T-helper 1 cell treated with Interleukin-12 subunit alpha and Interleukin-12 subunit beta and Interleukin-4 antibody, amounts not matched to agents 30 μg/mL and 1 μg/mL, for 36 hours (primary cell): ENCODE results near the gene MYO5B.
"Not testable (repeated sequence)": the region's sequence is repeated elsewhere in the genome, so short reads cannot be mapped to it uniquely, and the experiment has no call there.

Source experiments
- H3K27ac Mint-ChIP-seq: one replicate; pipeline ENCODE4 v1.8.0; 2021; ENCODE audit warnings: mild to moderate bottlenecking, mixed read lengths
- H3K27me3 Mint-ChIP-seq: one replicate; pipeline ENCODE4 v1.8.0; 2021; ENCODE audit warnings: low read depth, mixed read lengths
- H3K36me3 Mint-ChIP-seq: one replicate; pipeline ENCODE4 v1.8.0; 2021; ENCODE audit warnings: low read depth, mixed read lengths
- H3K4me1 Mint-ChIP-seq: one replicate; pipeline ENCODE4 v1.8.0; 2021; ENCODE audit warnings: low read depth, mixed read lengths
- H3K4me3 Mint-ChIP-seq: one replicate; pipeline ENCODE4 v1.8.0; 2021; ENCODE audit warnings: mild to moderate bottlenecking, moderate library complexity, mixed read lengths
- H3K9me3 Mint-ChIP-seq: one replicate; pipeline ENCODE4 v1.8.0; 2021; ENCODE audit warnings: mixed read lengths

The MYO5B gene

GRCh38 chr18:49907346-49907929, 287.5 kb downstream of the MYO5B start:
- H3K27ac Mint-ChIP-seq, result no peak overlapping the region
- H3K4me3 Mint-ChIP-seq, result no peak overlapping the region
- no peaks in the 10 kb centered on the region for H3K9me3 Mint-ChIP-seq
- no peaks in the 10 kb centered on the region for H3K27me3 Mint-ChIP-seq
- H3K36me3 Mint-ChIP-seq, result no peaks in the 10 kb centered on the region
- H3K4me1 Mint-ChIP-seq, result peaks cover 4% of the 10 kb centered on the region

DNA sequence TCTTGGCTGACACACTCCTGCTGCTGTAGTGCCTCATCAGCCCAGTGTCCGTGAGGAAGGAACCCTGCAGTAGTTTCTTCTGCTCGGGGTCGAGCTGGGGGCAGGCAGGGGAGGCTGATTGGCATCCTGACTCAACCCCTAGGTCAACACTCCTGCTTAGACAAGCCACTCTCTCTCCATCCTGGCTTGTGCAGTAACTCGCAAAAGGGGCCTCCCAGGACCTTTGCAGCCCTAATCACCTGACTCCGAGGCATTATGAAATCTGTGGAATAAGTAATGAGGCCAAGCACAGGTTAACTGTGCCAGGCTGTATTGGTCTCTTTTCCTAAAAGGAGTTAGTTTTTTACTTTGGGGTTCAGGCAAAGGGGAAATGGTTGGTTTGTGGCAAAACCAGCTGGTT, 289.2 kb downstream of the MYO5B start:
- H3K27me3 Mint-ChIP-seq, result no peaks in the 10 kb centered on the region
- no peaks in the 10 kb centered on the region for H3K9me3 Mint-ChIP-seq
- H3K4me3 Mint-ChIP-seq, result no peak overlapping the region
- H3K4me1 Mint-ChIP-seq, result peaks cover 4% of the 10 kb centered on the region
- H3K27ac Mint-ChIP-seq, result no peak overlapping the region
- no peaks in the 10 kb centered on the region for H3K36me3 Mint-ChIP-seq

DNA sequence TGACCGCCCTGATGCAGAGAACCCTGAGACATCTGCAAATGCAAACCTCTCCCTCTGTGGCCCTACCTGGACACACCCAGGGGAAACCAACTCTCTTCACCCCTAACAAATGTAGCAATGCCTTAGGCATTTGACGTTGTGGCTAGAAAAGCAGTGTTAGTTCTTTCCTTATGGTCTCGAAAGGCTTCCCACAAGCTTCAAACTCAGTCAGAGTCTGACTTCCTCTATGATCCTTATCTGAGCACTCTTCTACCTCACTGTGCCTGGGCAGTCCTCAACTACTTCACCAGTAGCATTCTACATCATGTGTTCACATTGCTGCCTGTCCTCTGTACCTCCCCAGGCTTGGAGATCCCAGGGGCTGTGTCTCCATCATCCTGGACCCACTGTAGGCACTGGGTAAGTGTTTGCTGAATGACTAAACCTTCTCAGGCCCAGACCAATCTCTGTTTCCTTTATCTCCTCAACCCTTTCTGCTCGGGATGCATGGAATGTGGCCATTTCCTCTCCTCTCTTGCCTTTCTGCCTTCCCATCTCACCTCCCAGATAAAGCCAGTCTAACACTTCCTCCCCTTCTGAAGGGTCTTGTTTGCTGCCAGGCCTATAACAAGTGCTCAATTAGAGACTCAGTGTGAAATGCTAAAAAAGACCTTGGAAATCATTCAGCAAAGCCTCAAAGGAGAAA, 289.9 kb downstream of the MYO5B start:
- Mint-ChIP-seq H3K4me1 (peaks cover 4% of the 10 kb centered on the region), H3K9me3 (no peaks in the 10 kb centered on the region), H3K4me3 (no peak overlapping the region), H3K36me3 (no peaks in the 10 kb centered on the region), H3K27ac (no peak overlapping the region), H3K27me3 (no peaks in the 10 kb centered on the region)

DNA sequence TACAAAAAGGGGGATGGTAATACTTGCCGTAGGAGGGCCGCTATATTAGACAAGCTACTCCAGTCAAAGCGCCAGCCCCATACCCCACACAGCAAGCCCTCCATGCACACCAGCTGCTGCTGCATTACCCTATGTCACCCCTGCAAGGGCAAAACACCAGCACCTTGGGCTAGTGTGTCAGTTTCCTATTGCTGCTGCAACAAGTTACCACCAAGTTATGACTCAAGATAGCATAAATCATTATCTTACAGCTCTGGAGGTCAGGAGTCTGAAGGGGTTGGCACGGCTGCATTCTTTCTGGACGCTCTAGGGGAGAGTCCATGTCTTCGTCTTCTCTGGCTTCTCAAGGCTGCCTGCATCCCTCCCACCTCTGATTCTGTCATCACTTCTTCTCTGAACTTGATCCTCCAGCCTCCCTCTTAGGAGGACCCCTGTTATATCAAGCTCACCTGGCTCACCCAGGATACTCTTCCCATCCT, 293.0 kb downstream of the MYO5B start:
- Mint-ChIP-seq H3K27ac (no peak overlapping the region), H3K4me1 (peaks cover 4% of the 10 kb centered on the region), H3K36me3 (no peaks in the 10 kb centered on the region), H3K4me3 (no peak overlapping the region), H3K9me3 (no peaks in the 10 kb centered on the region), H3K27me3 (no peaks in the 10 kb centered on the region)

GRCh38 chr18:49899657-49900330, 295.2 kb downstream of the MYO5B start:
- H3K4me3 Mint-ChIP-seq, result no peak overlapping the region
- no peaks in the 10 kb centered on the region for H3K36me3 Mint-ChIP-seq
- no peak overlapping the region for H3K27ac Mint-ChIP-seq
- no peaks in the 10 kb centered on the region for H3K9me3 Mint-ChIP-seq
- H3K27me3 Mint-ChIP-seq, result no peaks in the 10 kb centered on the region
- H3K4me1 Mint-ChIP-seq, result no peaks in the 10 kb centered on the region

GRCh38 chr18:49898421-49898820, 296.5 kb downstream of the MYO5B start:
- H3K27ac Mint-ChIP-seq, result no peak overlapping the region
- no peaks in the 10 kb centered on the region for H3K27me3 Mint-ChIP-seq
- H3K36me3 Mint-ChIP-seq, result no peaks in the 10 kb centered on the region
- H3K4me3 Mint-ChIP-seq, result no peak overlapping the region
- H3K4me1 Mint-ChIP-seq, result no peaks in the 10 kb centered on the region
- H3K9me3 Mint-ChIP-seq, result no peaks in the 10 kb centered on the region

DNA sequence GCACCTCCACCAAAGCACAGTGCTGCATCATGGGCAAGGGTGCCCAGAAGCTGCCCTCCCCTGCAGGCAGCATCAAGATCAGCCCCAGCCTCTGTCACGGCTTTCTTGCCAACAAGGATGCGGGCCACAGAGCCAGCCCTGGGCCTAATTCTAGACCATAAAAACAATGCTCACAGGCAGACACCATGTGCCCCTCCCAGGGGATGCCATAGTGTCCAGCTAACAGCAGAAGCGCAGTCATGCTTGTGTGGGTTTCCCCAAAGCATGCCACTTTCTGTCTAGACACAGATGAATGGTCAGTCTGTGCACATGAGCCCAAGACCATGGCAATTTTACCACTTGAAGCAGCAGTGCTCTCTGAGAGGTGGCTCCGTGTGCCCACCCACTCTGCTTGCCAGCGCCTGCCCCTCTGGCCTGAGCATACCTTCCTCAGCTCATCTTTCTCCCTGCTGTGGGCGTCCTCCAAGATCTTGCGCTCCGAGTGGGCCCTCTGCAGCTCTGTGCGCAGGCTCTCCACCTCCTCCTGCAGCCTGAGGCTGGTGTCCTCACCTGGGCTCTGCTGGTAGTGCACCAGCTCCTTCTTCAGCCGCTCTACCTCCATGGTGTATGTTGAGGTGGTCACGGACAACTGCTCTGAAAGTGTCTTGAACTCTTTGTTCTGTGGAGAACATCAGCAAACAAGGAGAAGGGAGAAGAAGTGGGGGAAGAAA, 300.3 kb downstream of the MYO5B start:
- Mint-ChIP-seq H3K9me3 (no peaks in the 10 kb centered on the region), H3K36me3 (no peaks in the 10 kb centered on the region), H3K4me3 (no peak overlapping the region), H3K4me1 (peaks cover 3% of the 10 kb centered on the region), H3K27me3 (peaks cover 8% of the 10 kb centered on the region), H3K27ac (no peak overlapping the region)

DNA sequence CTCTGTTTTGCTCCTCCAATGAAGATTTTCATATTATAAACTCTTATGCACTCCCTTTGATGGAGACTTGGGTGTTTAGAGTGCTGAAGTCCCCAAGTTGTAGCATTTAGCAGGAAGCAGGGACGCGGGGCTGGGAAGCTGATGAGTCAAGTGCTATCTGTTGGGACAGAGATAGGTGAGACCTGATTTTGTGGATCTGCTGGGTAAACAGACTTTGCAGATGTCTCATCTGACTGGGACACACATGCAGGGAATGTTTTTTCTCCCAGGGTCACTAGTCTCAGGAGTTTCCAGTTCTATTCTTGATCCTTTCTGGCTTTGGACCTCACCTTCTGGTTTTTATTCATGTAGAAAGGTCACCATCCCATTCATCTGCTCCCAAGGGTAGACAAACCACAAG, 301.9 kb downstream of the MYO5B start:
- no peaks in the 10 kb centered on the region for H3K9me3 Mint-ChIP-seq
- no peak overlapping the region for H3K4me3 Mint-ChIP-seq
- H3K4me1 Mint-ChIP-seq, result peaks cover 3% of the 10 kb centered on the region
- H3K27ac Mint-ChIP-seq, result no peak overlapping the region
- H3K36me3 Mint-ChIP-seq, result no peaks in the 10 kb centered on the region
- peaks cover 8% of the 10 kb centered on the region for H3K27me3 Mint-ChIP-seq

- H3K4me1 Mint-ChIP-seq, result peaks cover 3% of the 10 kb centered on the region
- no peak overlapping the region for H3K4me3 Mint-ChIP-seq
- peaks cover 8% of the 10 kb centered on the region for H3K27me3 Mint-ChIP-seq
- no peaks in the 10 kb centered on the region for H3K9me3 Mint-ChIP-seq
- H3K36me3 Mint-ChIP-seq, result no peaks in the 10 kb centered on the region
- no peak overlapping the region for H3K27ac Mint-ChIP-seq
These were observed 302.6 kb downstream of the MYO5B start for GRCh38 chr18:49892148-49892924.

DNA sequence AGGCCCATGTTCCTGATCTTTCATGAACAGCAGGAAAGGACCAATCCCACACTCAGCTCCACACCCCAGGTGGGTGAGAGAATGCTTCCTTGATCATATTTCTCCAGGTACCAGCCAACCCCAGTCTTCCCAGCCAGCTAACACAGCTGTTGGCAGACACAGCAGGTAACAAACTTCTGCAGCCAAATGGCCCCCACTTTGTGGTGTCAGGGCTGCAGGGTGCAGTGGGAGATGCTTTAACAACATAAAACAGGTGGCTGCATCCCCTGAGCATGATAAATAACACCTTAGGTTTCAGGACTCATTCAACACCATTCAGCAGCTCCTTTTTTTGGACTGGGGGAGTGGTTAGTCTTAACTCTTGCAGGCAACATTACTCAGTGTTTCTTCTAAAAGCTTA, 304.9 kb downstream of the MYO5B start:
- no peaks in the 10 kb centered on the region for H3K36me3 Mint-ChIP-seq
- peaks cover 3% of the 10 kb centered on the region for H3K4me1 Mint-ChIP-seq
- H3K27me3 Mint-ChIP-seq, result peaks cover 8% of the 10 kb centered on the region
- H3K27ac Mint-ChIP-seq, result no peak overlapping the region
- H3K4me3 Mint-ChIP-seq, result no peak overlapping the region
- H3K9me3 Mint-ChIP-seq, result no peaks in the 10 kb centered on the region

DNA sequence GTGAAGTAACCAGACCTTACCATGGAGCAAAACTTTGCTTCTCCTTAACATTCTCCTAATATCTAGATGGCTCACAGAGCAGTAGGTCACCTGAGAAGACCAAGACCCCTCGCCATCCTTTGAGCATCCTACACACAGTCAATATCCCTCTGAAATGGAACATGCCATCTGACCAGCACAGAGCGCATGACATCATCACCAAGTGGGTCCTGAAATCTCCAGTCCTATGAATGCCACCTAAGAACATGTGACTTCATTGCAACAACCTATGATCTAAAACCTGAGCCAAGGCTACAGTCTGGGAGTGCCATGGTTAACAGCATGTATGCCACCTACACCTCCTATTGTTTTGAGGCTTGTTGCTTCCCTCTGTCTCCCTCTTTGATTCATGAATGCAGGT, 305.4 kb downstream of the MYO5B start:
- not testable (repeated sequence) for H3K4me1 Mint-ChIP-seq, H3K4me3 Mint-ChIP-seq, H3K27ac Mint-ChIP-seq, H3K36me3 Mint-ChIP-seq, H3K27me3 Mint-ChIP-seq, H3K9me3 Mint-ChIP-seq

GRCh38 chr18:49886891-49887764, 307.8 kb downstream of the MYO5B start:
- H3K27ac Mint-ChIP-seq, result no peak overlapping the region
- no peaks in the 10 kb centered on the region for H3K4me1 Mint-ChIP-seq
- H3K4me3 Mint-ChIP-seq, result no peak overlapping the region
- no peaks in the 10 kb centered on the region for H3K9me3 Mint-ChIP-seq
- peaks cover 16% of the 10 kb centered on the region for H3K27me3 Mint-ChIP-seq
- no peaks in the 10 kb centered on the region for H3K36me3 Mint-ChIP-seq

DNA sequence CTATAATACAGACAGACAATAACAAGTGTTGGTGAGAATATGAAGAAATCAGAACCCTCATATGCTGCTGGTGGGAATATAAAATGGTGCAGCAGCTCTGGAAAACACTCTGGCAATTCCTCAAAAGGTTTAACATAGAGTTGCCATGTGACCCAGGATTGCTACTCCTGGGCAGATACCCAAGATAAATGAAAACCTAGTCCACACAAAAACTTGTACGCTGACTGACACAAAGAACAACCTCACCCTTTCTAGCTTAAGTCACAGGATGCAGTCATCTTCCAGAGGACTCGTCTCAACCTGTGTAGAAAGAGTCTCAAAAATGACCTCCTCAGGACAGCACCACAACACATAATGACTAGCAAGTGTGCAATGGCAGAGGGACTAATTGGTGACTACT, 310.0 kb downstream of the MYO5B start:
- Mint-ChIP-seq H3K27me3 (peaks cover 8% of the 10 kb centered on the region), H3K4me1 (no peaks in the 10 kb centered on the region), H3K36me3 (no peaks in the 10 kb centered on the region), H3K4me3 (no peak overlapping the region), H3K27ac (no peak overlapping the region), H3K9me3 (no peaks in the 10 kb centered on the region)
